Nephron progenitor cell (in vitro differentiated cells): ENCODE data around the gene CHPF2.

ENCODE experiments used
- DNase-seq: peaks from one replicate; pipeline ENCODE4 v3.0.0; 2021
- H3K27ac Mint-ChIP-seq: 2 replicates; pipeline ENCODE4 v1.8.0; 2021; ENCODE audit warnings: mild to moderate bottlenecking, moderate library complexity, mixed read lengths
- H3K27me3 Mint-ChIP-seq: 2 replicates; pipeline ENCODE4 v1.8.0; 2021; ENCODE audit warnings: mild to moderate bottlenecking, low read depth, mixed read lengths; ENCODE audit not compliant: poor library complexity
- H3K36me3 Mint-ChIP-seq: 2 replicates; pipeline ENCODE4 v1.8.0; 2021; ENCODE audit warnings: low read depth, mixed read lengths
- H3K4me1 Mint-ChIP-seq: 2 replicates; pipeline ENCODE4 v1.8.0; 2021; ENCODE audit warnings: mixed read lengths
- H3K4me3 Mint-ChIP-seq: 2 replicates; pipeline ENCODE4 v1.8.0; 2021; ENCODE audit warnings: mild to moderate bottlenecking, moderate library complexity, mixed read lengths
- H3K9me3 Mint-ChIP-seq: 2 replicates; pipeline ENCODE4 v1.8.0; 2021; ENCODE audit warnings: mild to moderate bottlenecking, moderate library complexity, mixed read lengths
- TF ChIP-seq, protein P1 (sequence below): fragments of 200-600 bp; sonication (generic); IDR thresholded peaks from 2 replicates; pipeline ENCODE4 v1.5.0; 2021; ENCODE audit warnings: antibody characterized with exemption

CHPF2 gene

GRCh38 chr7:151189038-151189437 lies 43.2 kb upstream of the CHPF2 start:
- Mint-ChIP-seq H3K27me3 (peaks cover 43% of the 10 kb centered on the region), H3K36me3 (no peaks in the 10 kb centered on the region), H3K4me3 (no peak overlapping the region), H3K4me1 (peaks cover 19% of the 10 kb centered on the region), H3K27ac (no peak overlapping the region), H3K9me3 (no peaks in the 10 kb centered on the region)
- DNase-seq: no peak
- TF ChIP-seq, protein P1, sequence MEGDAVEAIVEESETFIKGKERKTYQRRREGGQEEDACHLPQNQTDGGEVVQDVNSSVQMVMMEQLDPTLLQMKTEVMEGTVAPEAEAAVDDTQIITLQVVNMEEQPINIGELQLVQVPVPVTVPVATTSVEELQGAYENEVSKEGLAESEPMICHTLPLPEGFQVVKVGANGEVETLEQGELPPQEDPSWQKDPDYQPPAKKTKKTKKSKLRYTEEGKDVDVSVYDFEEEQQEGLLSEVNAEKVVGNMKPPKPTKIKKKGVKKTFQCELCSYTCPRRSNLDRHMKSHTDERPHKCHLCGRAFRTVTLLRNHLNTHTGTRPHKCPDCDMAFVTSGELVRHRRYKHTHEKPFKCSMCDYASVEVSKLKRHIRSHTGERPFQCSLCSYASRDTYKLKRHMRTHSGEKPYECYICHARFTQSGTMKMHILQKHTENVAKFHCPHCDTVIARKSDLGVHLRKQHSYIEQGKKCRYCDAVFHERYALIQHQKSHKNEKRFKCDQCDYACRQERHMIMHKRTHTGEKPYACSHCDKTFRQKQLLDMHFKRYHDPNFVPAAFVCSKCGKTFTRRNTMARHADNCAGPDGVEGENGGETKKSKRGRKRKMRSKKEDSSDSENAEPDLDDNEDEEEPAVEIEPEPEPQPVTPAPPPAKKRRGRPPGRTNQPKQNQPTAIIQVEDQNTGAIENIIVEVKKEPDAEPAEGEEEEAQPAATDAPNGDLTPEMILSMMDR: no peak

DNA sequence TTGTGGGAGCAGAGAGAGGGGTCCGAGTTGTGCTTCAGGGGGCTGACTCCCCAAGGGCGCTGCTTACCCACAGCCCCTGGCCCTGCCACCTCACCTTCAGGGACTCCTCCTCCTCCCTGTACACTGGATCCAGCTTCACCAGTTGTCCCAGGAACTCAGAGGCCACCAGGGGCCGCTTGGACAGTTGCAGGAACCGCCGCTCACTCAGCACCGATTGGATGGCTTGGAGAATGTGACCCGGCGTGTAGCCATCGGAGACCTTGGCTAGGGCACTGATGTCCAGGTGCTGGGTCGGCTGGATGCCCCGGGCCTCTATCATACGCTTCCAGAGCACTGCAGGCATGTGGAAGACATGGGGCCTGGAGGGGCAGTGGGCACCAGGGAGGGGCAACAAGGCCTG lies 40.7 kb upstream of the CHPF2 start:
- no peaks in the 10 kb centered on the region for H3K9me3 Mint-ChIP-seq
- no peaks in the 10 kb centered on the region for H3K36me3 Mint-ChIP-seq
- H3K27me3 Mint-ChIP-seq: peaks cover 39% of the 10 kb centered on the region
- H3K4me1 Mint-ChIP-seq: peaks cover 17% of the 10 kb centered on the region
- DNase-seq: no peak
- TF ChIP-seq, protein P1: no peak
- no peak overlapping the region for H3K4me3 Mint-ChIP-seq
- no peak overlapping the region for H3K27ac Mint-ChIP-seq

- Mint-ChIP-seq H3K27me3 (peaks cover 39% of the 10 kb centered on the region), H3K36me3 (no peaks in the 10 kb centered on the region), H3K4me3 (no peak overlapping the region), H3K9me3 (no peaks in the 10 kb centered on the region), H3K27ac (no peak overlapping the region), H3K4me1 (peaks cover 12% of the 10 kb centered on the region)
- TF ChIP-seq, protein P1: no peak
- DNase-seq: no peak
Measured at GRCh38 chr7:151192002-151192539, 40.2 kb upstream of the CHPF2 start.

DNA sequence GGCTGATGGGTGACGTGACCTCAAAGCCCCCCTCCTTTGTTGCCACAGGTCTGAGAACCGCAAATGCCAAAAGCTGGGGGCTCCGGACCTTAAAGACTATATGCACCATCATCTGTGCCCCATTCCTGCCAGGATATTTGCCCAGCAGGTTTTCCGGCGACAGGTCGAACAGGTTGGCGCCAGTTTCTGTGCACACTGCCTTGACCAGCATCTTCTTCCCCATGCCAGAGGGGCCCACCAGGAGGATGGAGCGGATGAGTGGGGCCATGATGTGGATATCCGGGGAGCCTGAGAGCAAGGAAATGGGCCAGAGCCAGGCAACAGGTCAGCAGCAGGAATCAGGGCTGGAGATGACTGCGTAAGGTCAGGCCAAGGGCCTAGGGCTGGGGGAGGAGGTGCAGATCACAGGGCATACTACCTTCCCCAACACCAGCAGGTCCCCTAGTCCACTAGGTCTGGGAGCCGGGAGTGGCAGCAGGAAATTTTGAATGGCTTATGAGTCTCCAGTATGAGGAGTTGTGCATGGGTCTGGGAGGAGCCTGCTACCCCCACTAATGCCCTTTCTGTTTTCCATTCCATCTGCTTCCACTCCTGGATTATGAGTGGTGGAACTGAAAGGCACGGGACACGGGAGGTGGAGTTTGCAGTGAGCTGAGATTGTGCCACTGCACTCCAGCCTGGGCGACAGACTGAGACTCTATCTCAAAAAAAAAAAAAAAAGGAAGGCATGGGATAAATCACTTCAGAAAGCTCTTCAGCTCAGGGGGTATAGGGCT lies 38.9 kb upstream of the CHPF2 start:
- Mint-ChIP-seq H3K36me3 (no peaks in the 10 kb centered on the region), H3K9me3 (no peaks in the 10 kb centered on the region), H3K4me1 (peaks cover 5% of the 10 kb centered on the region), H3K27me3 (peaks cover 35% of the 10 kb centered on the region), H3K4me3 (no peak overlapping the region), H3K27ac (no peak overlapping the region)
- DNase-seq: no peak
- TF ChIP-seq, protein P1: no peak

DNA sequence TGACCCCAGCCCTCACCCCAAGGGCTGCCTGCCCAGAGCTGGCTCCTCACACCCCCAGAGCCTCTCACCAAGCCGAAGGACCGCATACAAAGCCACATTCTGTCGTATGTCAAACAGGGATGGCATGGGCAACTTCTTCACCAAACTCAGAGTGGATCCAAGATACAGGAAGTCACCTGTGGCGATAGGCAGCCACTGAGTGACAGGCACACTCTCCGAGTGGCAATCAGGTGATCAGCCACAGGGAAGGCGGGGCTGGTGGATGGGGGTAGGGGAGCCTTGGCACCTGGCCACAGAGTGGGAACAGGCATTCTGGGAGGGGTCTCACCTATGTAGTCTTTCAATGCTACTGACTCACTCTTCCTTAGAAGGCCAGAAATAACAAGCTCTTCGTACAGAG lies 38.1 kb upstream of the CHPF2 start:
- peaks cover 3% of the 10 kb centered on the region for H3K4me1 Mint-ChIP-seq
- H3K9me3 Mint-ChIP-seq: no peaks in the 10 kb centered on the region
- H3K4me3 Mint-ChIP-seq: no peak overlapping the region
- no peaks in the 10 kb centered on the region for H3K36me3 Mint-ChIP-seq
- peaks cover 27% of the 10 kb centered on the region for H3K27me3 Mint-ChIP-seq
- TF ChIP-seq, protein P1: no peak
- H3K27ac Mint-ChIP-seq: no peak overlapping the region
- no peak for DNase-seq
